MCF 10A (cell line): ENCODE results near the gene CHST15. TPM values are rescaled to one million over a fixed set of nuclear protein-coding genes. Genes with fewer than 3 reads are reported as not detected.

Experiments
- BruUV-seq: library from RNA; stranded (reverse); fragments of 400-500 nt; replicated peaks from 2 replicates; lab custom pipeline; 2021; lab: Mats Ljungman, UMichigan
- CTCF ChIA-PET: fragments of 300-600 bp; sonication (Branson Sonifier 250); formaldehyde crosslinking; extraction: SDS; loops from one replicate; lab custom pipeline; 2021; ENCODE audit warnings: antibody characterized with exemption, inconsistent platforms; lab: Yijun Ruan, JAX
- POLR2A ChIA-PET: fragments of 300-600, 350-650 bp; sonication (Branson Sonifier 250); formaldehyde crosslinking; extraction: SDS; loops from one replicate; lab custom pipeline; 2020; ENCODE audit warnings: antibody characterized with exemption, inconsistent platforms; lab: Yijun Ruan, JAX
- DNase-seq: peaks from one replicate; pipeline ENCODE4 v3.0.0-alpha.2; 2018; ENCODE audit not compliant: unreplicated experiment
- H3K27ac Mint-ChIP-seq: one replicate; pipeline ENCODE4 v1.8.0; 2022; ENCODE audit warnings: mild to moderate bottlenecking, low read depth, mixed read lengths; ENCODE audit not compliant: unreplicated experiment
- H3K27me3 Mint-ChIP-seq: one replicate; pipeline ENCODE4 v1.8.0; 2022; ENCODE audit warnings: mixed read lengths; ENCODE audit not compliant: insufficient read depth, unreplicated experiment
- H3K36me3 Mint-ChIP-seq: one replicate; pipeline ENCODE4 v1.8.0; 2022; ENCODE audit warnings: mild to moderate bottlenecking, moderate library complexity, mixed read lengths; ENCODE audit not compliant: insufficient read depth, unreplicated experiment
- H3K4me1 Mint-ChIP-seq: one replicate; pipeline ENCODE4 v1.8.0; 2022; ENCODE audit warnings: mixed read lengths; ENCODE audit not compliant: insufficient read depth, unreplicated experiment
- H3K4me3 Mint-ChIP-seq: one replicate; pipeline ENCODE4 v1.8.0; 2022; ENCODE audit warnings: mild to moderate bottlenecking, moderate library complexity, mixed read lengths; ENCODE audit not compliant: unreplicated experiment
- H3K9me3 Mint-ChIP-seq: one replicate; pipeline ENCODE4 v1.8.0; 2022; ENCODE audit warnings: mixed read lengths; ENCODE audit not compliant: unreplicated experiment
- CTCF ChIP-seq: fragments of 200-600 bp; IDR thresholded peaks from one replicate; pipeline ENCODE4 v1.8.0; 2022; ENCODE audit warnings: antibody characterized with exemption, mild to moderate bottlenecking; ENCODE audit not compliant: unreplicated experiment
- intact Hi-C: fragments of 100-400 bp; cut with micrococcal nuclease; formaldehyde crosslinking; loops from 2 replicates; pipeline ENCODE4 v1.14.1; 2022
- total RNA-seq: library from RNA; stranded (reverse); gene quantifications from 2 replicates; pipeline ENCODE4 v1.2.3, GENCODE V29; 2022

Gene CHST15
- total RNA-seq, 1 experiment from 2014 or later: 32.8 TPM

GRCh38 chr10:124002391-124003069 lies 90.9 kb downstream of the CHST15 start:
- no peak for DNase-seq
- Mint-ChIP-seq H3K4me3 (no peak overlapping the region), H3K4me1 (peaks cover 40% of the 10 kb centered on the region), H3K27me3 (no peaks in the 10 kb centered on the region), H3K9me3 (no peaks in the 10 kb centered on the region), H3K36me3 (peaks cover 21% of the 10 kb centered on the region), H3K27ac (no peak overlapping the region)
- no peak for TF ChIP-seq CTCF
- intact Hi-C loops: no loop called here
- CTCF ChIA-PET: interaction anchor here (0.5 to 1.5 kb wide), 2 partner anchors 113 to 386 kb away, joined by 3 to 5 read pairs; no protein-coding TSS in a partner anchor
- POLR2A ChIA-PET: no interaction called here
- BruUV-seq: no TSS peak

- POLR2A ChIA-PET: interaction anchor here (0.9 to 1.1 kb wide), 2 partner anchors 52 to 388 kb away, joined by 4 read pairs; no protein-coding TSS in a partner anchor
Observed at GRCh38 chr10:124001391-124002148, 91.8 kb downstream of the CHST15 start.

GRCh38 chr10:124000792-124001201 lies 92.6 kb downstream of the CHST15 start:
- Mint-ChIP-seq H3K9me3 (no peaks in the 10 kb centered on the region), H3K4me3 (no peak overlapping the region), H3K4me1 (peaks cover 48% of the 10 kb centered on the region), H3K27ac (peak overlapping the region; percentile 13), H3K27me3 (no peaks in the 10 kb centered on the region), H3K36me3 (peaks cover 16% of the 10 kb centered on the region)
- ChIA-PET POLR2A (interaction anchor here (1.1 kb wide), 1 partner anchor 53 kb away, joined by 4 read pairs; no protein-coding TSS in a partner anchor), CTCF (interaction anchor here (0.6 kb wide), 1 partner anchor 472 kb away, joined by 3 read pairs; no protein-coding TSS in a partner anchor)
- no peak for TF ChIP-seq CTCF
- BruUV-seq: no TSS peak
- intact Hi-C loops: no loop called here
- DNase-seq: peak; percentile 83

More at GRCh38 chr10:124001391-124002148, 91.8 kb downstream of the CHST15 start:
- TF ChIP-seq CTCF: no peak
- Mint-ChIP-seq H3K36me3 (peaks cover 16% of the 10 kb centered on the region), H3K27me3 (no peaks in the 10 kb centered on the region), H3K4me3 (no peak overlapping the region), H3K4me1 (peaks cover 48% of the 10 kb centered on the region), H3K9me3 (no peaks in the 10 kb centered on the region), H3K27ac (peak overlapping the region; percentile 13)
- no peak for DNase-seq
- BruUV-seq: no TSS peak
- intact Hi-C loops: no loop called here
- CTCF ChIA-PET: interaction anchor here (1.5 kb wide), 1 partner anchor 387 kb away, joined by 5 read pairs; no protein-coding TSS in a partner anchor
